ENCODE measurements around the gene MCOLN1.
"Not testable (repeated sequence)": the region's sequence is repeated elsewhere in the genome, so short reads cannot be mapped to it uniquely, and the experiment has no call there.

MCOLN1 gene

DNA sequence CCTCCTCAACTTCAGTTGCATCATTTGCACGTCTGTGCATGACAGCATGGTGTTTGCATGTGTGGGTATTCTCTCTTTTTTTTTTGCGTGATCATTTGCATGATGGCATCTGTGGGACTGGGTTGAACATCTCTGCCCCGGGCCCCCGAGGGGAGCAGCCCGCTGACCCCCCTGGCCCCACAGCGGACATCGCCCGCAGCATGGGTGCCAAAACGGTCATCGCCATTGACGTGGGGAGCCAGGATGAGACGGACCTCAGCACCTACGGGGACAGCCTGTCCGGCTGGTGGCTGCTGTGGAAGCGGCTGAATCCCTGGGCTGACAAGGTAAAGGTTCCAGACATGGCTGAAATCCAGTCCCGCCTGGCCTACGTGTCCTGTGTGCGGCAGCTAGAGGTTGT is 36.2 kb downstream of the MCOLN1 start:
- H3K27ac ChIP-seq (ENCODE audit: low read length), result no peak overlapping the region
- H3K27me3 ChIP-seq (ENCODE audit: control insufficient read depth in 1 of 2, insufficient read depth in 2 of 2, low read length in 2 of 2), result no peaks in the 10 kb centered on the region
- H3K36me3 ChIP-seq (ENCODE audit: control insufficient read depth in 2 of 2, insufficient read depth in 2 of 2, low read length in 2 of 2), result peaks cover 36 to 42% of the 10 kb centered on the region in 2 donors
- no peaks in the 10 kb centered on the region for H3K9me3 ChIP-seq (ENCODE audit: control insufficient read depth in 2 of 2, low read length in 2 of 2)
- no peak overlapping the region for H3K4me3 ChIP-seq (ENCODE audit: low read length in 2 of 2)
- H3K9ac ChIP-seq (ENCODE audit: low read length in 2 of 2), result no peak overlapping the region
- no peaks in the 10 kb centered on the region for H3K4me1 ChIP-seq (ENCODE audit: control insufficient read depth, insufficient read depth, low read length)

DNA sequence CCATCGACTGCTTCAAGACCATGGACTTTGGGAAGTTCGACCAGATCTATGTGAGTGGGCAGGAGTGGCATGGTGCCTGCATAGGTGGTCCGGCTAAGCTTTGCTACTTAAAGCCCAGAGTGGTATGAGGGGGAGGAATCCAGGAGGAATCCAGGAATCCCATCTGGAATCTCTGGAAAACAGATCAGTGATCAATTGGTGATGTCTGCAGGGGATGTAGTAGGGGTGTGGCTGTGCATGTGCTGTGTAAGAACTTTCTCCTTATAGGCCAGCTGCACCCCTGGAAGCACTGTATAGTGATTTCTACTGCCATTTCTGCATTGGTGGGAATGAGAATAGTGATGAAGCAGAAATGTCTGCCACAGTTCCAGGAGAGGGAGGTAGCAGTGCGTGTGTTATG is 36.7 kb downstream of the MCOLN1 start:
- no peak overlapping the region for H3K9ac ChIP-seq (ENCODE audit: low read length in 2 of 2)
- H3K27ac ChIP-seq (ENCODE audit: low read length), result no peak overlapping the region
- no peaks in the 10 kb centered on the region for H3K4me1 ChIP-seq (ENCODE audit: control insufficient read depth, insufficient read depth, low read length)
- no peak overlapping the region for H3K4me3 ChIP-seq (ENCODE audit: low read length in 2 of 2)
- H3K36me3 ChIP-seq (ENCODE audit: control insufficient read depth in 2 of 2, insufficient read depth in 2 of 2, low read length in 2 of 2), result peaks cover 34 to 42% of the 10 kb centered on the region in 2 donors
- H3K27me3 ChIP-seq (ENCODE audit: control insufficient read depth in 1 of 2, insufficient read depth in 2 of 2, low read length in 2 of 2), result no peaks in the 10 kb centered on the region
- H3K9me3 ChIP-seq (ENCODE audit: control insufficient read depth in 2 of 2, low read length in 2 of 2), result no peaks in the 10 kb centered on the region

DNA sequence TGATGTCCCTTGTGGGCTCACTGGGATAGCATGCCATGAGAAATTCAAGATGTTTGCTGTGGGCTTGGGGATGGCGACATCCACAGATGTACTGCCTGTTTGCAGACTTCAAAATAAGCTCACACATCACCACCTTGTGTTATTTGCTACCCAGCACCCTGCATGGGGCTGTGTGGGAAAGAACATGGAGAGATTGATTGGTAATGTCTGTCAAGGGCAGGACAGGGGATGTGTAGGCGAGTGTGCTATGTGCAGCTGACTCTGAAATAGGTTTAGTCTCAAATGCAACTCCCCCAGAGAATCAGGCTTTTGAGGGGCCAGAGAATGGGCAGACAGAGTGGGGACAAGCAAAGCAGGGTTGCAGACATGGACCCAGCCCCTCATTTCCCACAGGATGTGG is 37.8 kb downstream of the MCOLN1 start:
- H3K27me3 ChIP-seq (ENCODE audit: control insufficient read depth in 1 of 2, insufficient read depth in 2 of 2, low read length in 2 of 2), result no peaks in the 10 kb centered on the region
- H3K36me3 ChIP-seq (ENCODE audit: control insufficient read depth in 2 of 2, insufficient read depth in 2 of 2, low read length in 2 of 2), result peaks cover 34 to 39% of the 10 kb centered on the region in 2 donors
- H3K4me3 ChIP-seq (ENCODE audit: low read length in 2 of 2), result no peak overlapping the region
- H3K27ac ChIP-seq (ENCODE audit: low read length), result no peak overlapping the region
- H3K9ac ChIP-seq (ENCODE audit: low read length in 2 of 2), result no peak overlapping the region
- no peaks in the 10 kb centered on the region for H3K9me3 ChIP-seq (ENCODE audit: control insufficient read depth in 2 of 2, low read length in 2 of 2)
- H3K4me1 ChIP-seq (ENCODE audit: control insufficient read depth, insufficient read depth, low read length), result no peaks in the 10 kb centered on the region

DNA sequence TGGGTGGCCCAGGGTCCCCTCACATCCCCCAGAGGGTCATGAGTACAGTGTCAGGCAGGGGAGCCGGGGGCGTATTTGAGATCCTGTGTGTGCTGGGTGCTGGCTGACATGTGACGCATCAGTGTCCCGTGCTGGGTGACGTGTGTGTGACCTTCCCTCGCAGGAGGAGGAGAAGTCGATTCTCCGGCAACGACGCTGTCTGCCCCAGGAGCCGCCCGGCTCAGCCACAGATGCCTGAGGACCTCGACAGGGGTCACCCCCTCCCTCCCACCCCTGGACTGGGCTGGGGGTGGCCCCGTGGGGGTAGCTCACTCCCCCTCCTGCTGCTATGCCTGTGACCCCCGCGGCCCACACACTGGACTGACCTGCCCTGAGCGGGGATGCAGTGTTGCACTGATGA is 38.9 kb downstream of the MCOLN1 start:
- no peaks in the 10 kb centered on the region for H3K9me3 ChIP-seq (ENCODE audit: control insufficient read depth in 2 of 2, low read length in 2 of 2)
- H3K4me3 ChIP-seq (ENCODE audit: low read length in 2 of 2), result no peak overlapping the region
- H3K27ac ChIP-seq (ENCODE audit: low read length), result no peak overlapping the region
- no peaks in the 10 kb centered on the region for H3K27me3 ChIP-seq (ENCODE audit: control insufficient read depth in 1 of 2, insufficient read depth in 2 of 2, low read length in 2 of 2)
- no peak overlapping the region for H3K9ac ChIP-seq (ENCODE audit: low read length in 2 of 2)
- H3K36me3 ChIP-seq (ENCODE audit: control insufficient read depth in 2 of 2, insufficient read depth in 2 of 2, low read length in 2 of 2), result peaks cover 33 to 35% of the 10 kb centered on the region in 2 donors
- H3K4me1 ChIP-seq (ENCODE audit: control insufficient read depth, insufficient read depth, low read length), result no peaks in the 10 kb centered on the region

DNA sequence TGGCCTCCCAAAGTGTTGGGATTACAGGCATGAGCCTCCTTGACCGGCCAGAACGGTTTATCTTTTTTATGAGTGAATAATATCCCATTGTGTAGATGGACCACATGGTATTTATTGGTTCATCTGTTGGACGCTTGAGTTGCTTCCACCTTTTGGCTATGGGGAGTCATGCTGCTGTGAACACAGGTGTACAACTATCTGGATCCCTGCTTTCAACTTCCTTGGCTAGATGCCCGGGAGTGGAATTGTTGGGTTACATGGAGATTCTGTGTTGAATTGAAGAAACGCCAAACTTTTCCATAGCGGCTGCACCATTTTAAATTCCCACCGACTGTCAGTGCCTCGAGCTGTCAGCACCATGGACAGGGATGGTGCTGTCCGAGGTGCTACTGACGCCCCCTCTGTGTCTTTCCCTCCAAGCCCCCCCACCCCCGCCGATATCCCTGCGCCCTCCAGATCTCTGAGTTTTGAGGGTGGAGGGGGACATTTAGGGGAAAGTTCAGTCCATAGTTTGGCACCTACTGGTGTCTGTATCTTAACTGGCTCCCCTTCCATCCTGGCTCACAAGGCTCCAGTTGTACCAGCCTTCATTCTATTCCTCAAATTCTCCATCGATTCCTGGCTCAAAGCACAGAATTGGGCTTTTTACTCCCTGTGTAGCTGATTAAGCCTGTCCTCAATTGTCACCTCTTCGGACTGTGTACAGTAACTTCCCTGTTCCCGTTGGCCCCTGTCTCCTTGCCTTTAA is 40.4 kb downstream of the MCOLN1 start:
- Histone ChIP-seq H3K36me3 (ENCODE audit: control insufficient read depth in 2 of 2, insufficient read depth in 2 of 2, low read length in 2 of 2) (peaks cover 21 to 22% of the 10 kb centered on the region in 2 donors), H3K27ac (ENCODE audit: low read length) (no peak overlapping the region), H3K9me3 (ENCODE audit: control insufficient read depth in 2 of 2, low read length in 2 of 2) (no peaks in the 10 kb centered on the region), H3K27me3 (ENCODE audit: control insufficient read depth in 1 of 2, insufficient read depth in 2 of 2, low read length in 2 of 2) (no peaks in the 10 kb centered on the region), H3K4me1 (ENCODE audit: control insufficient read depth, insufficient read depth, low read length) (no peaks in the 10 kb centered on the region), H3K4me3 (ENCODE audit: low read length in 2 of 2) (no peak overlapping the region), H3K9ac (ENCODE audit: low read length in 2 of 2) (no peak overlapping the region)

DNA sequence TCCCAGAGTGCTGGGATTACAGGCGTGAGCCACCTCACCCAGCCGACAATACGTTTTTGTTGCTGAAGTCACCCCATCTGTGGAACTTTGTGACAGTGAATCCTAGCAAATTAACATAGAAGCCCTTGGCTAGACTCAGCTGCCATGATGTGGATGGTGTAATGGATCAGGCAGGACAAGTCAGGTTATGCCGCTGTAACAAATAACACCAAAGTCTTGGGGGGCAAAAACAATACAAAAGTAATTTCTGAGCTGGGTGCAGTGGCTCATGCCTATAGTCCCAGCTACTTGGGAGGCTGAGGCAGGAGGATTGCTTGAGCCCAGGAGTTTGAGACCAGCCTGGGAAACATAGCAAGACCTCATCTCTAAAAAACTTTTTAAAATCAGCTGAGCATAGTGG is 42.4 kb downstream of the MCOLN1 start:
- H3K9ac ChIP-seq (ENCODE audit: low read length in 2 of 2), result no peak overlapping the region
- no peaks in the 10 kb centered on the region for H3K4me1 ChIP-seq (ENCODE audit: control insufficient read depth, insufficient read depth, low read length)
- peaks cover 6 to 10% of the 10 kb centered on the region in 2 donors for H3K36me3 ChIP-seq (ENCODE audit: control insufficient read depth in 2 of 2, insufficient read depth in 2 of 2, low read length in 2 of 2)
- H3K9me3 ChIP-seq (ENCODE audit: control insufficient read depth in 2 of 2, low read length in 2 of 2), result no peaks in the 10 kb centered on the region
- no peaks in the 10 kb centered on the region for H3K27me3 ChIP-seq (ENCODE audit: control insufficient read depth in 1 of 2, insufficient read depth in 2 of 2, low read length in 2 of 2)
- H3K27ac ChIP-seq (ENCODE audit: low read length), result no peak overlapping the region
- H3K4me3 ChIP-seq (ENCODE audit: low read length in 2 of 2), result no peak overlapping the region

DNA sequence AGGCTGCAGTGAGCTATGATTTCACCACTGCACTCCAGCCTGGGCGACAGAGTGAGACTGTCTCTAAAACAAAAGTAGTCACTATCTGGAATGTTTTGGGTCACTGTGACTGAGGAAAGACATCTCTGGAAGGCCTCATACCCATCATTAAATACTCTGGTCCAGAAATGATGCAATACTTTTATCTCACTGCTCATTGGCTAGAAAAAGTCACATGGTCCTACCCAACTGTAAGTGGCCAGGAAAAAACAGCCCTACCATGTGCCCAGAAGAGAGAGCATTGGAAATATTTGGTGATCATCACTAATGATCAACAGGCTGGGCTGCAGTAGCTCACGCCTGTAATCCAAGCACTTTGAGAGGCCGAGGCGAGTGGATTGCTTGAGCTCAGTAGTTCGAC is 42.9 kb downstream of the MCOLN1 start:
- no peaks in the 10 kb centered on the region for H3K27me3 ChIP-seq (ENCODE audit: control insufficient read depth in 1 of 2, insufficient read depth in 2 of 2, low read length in 2 of 2)
- no peaks in the 10 kb centered on the region for H3K9me3 ChIP-seq (ENCODE audit: control insufficient read depth in 2 of 2, low read length in 2 of 2)
- H3K36me3 ChIP-seq (ENCODE audit: control insufficient read depth in 2 of 2, insufficient read depth in 2 of 2, low read length in 2 of 2), result peaks cover 4 to 7% of the 10 kb centered on the region in 2 donors
- no peak overlapping the region for H3K9ac ChIP-seq (ENCODE audit: low read length in 2 of 2)
- no peak overlapping the region for H3K27ac ChIP-seq (ENCODE audit: low read length)
- no peak overlapping the region for H3K4me3 ChIP-seq (ENCODE audit: low read length in 2 of 2)
- H3K4me1 ChIP-seq (ENCODE audit: control insufficient read depth, insufficient read depth, low read length), result no peaks in the 10 kb centered on the region

DNA sequence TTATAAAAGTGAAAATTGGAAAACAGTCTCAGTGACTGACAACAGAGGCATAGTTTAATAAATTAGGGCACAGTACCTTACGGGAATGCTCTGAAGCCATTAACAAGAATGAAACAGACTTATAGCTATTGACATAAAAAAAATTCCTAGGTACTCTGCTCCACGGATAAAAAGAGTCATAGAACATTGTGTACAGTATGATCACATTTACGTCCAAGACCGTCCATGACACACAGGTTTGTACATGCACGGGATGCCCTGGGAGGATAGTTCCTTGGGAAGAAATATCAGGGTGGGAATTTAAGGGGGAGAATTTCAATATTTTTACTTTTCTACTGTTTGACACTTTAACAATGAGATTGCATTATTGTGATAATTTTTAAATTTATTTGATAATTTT is 48.3 kb downstream of the MCOLN1 start:
- Histone ChIP-seq H3K4me3 (ENCODE audit: low read length in 2 of 2) (no peak overlapping the region), H3K36me3 (ENCODE audit: control insufficient read depth in 2 of 2, insufficient read depth in 2 of 2, low read length in 2 of 2) (no peaks in the 10 kb centered on the region), H3K27me3 (ENCODE audit: control insufficient read depth in 1 of 2, insufficient read depth in 2 of 2, low read length in 2 of 2) (no peaks in the 10 kb centered on the region), H3K9ac (ENCODE audit: low read length in 2 of 2) (no peak overlapping the region), H3K27ac (ENCODE audit: low read length) (no peak overlapping the region), H3K4me1 (ENCODE audit: control insufficient read depth, insufficient read depth, low read length) (no peaks in the 10 kb centered on the region), H3K9me3 (ENCODE audit: control insufficient read depth in 2 of 2, low read length in 2 of 2) (no peaks in the 10 kb centered on the region)

DNA sequence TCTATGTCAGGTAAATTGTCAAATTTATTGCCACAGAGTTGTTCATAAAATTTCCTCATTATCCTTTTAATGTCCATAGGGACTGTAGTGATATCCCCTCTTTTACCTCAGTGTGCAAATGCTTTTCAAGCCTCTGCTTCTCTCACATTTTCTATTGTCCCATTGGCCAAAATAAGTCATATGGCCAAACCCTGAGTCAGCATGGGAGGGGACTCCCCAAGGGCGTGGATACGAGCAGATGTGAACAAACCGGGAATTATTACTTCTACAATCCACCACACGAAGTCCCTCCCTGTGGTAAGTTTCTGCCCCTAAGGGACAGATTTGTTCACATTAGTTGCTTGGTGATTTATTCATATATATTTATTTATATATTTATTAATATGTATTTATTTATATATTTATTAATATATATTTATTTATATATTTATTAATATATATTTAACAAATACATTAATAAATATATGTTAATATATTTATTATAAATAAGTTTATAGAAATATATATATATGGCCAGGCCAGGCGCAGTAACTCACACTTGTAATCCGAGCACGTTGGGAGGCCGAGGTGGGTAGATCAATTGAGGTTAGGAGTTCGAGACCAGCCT is 53.1 kb downstream of the MCOLN1 start:
- H3K9me3 ChIP-seq (ENCODE audit: control insufficient read depth in 2 of 2, low read length in 2 of 2), result no peaks in the 10 kb centered on the region
- no peaks in the 10 kb centered on the region for H3K4me1 ChIP-seq (ENCODE audit: control insufficient read depth, insufficient read depth, low read length)
- H3K27ac ChIP-seq (ENCODE audit: low read length), result no peak overlapping the region
- no peak overlapping the region for H3K9ac ChIP-seq (ENCODE audit: low read length in 2 of 2)
- no peaks in the 10 kb centered on the region for H3K27me3 ChIP-seq (ENCODE audit: control insufficient read depth in 1 of 2, insufficient read depth in 2 of 2, low read length in 2 of 2)
- H3K4me3 ChIP-seq (ENCODE audit: low read length in 2 of 2), result no peak overlapping the region
- no peaks in the 10 kb centered on the region for H3K36me3 ChIP-seq (ENCODE audit: control insufficient read depth in 2 of 2, insufficient read depth in 2 of 2, low read length in 2 of 2)

DNA sequence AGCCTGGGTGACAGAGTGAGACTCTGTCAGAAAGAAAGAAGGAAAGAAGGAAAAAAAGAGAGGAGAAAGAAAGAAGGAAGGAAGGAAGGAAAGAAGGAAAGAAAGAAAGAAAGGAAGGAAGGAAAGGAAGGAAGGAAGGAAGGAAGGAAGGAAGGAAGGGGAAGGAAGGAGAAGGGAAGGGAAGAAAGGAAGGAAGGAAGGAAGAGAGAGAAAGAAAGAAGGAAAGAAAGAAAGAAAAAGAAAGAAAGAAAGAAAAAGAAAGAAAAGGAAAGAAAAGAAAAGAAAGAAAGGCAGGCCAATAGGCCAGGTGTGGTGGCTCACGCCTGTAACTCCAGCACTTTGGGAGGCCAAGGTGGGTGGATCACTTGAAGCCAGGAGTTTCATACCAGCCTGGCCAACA is 55.0 kb downstream of the MCOLN1 start:
- H3K9me3 ChIP-seq (ENCODE audit: control insufficient read depth in 2 of 2, low read length in 2 of 2); H3K27me3 ChIP-seq (ENCODE audit: control insufficient read depth in 1 of 2, insufficient read depth in 2 of 2, low read length in 2 of 2); H3K36me3 ChIP-seq (ENCODE audit: control insufficient read depth in 2 of 2, insufficient read depth in 2 of 2, low read length in 2 of 2); H3K27ac ChIP-seq (ENCODE audit: low read length); H3K4me1 ChIP-seq (ENCODE audit: control insufficient read depth, insufficient read depth, low read length); H3K9ac ChIP-seq (ENCODE audit: low read length in 2 of 2); H3K4me3 ChIP-seq (ENCODE audit: low read length in 2 of 2): not testable (repeated sequence)

DNA sequence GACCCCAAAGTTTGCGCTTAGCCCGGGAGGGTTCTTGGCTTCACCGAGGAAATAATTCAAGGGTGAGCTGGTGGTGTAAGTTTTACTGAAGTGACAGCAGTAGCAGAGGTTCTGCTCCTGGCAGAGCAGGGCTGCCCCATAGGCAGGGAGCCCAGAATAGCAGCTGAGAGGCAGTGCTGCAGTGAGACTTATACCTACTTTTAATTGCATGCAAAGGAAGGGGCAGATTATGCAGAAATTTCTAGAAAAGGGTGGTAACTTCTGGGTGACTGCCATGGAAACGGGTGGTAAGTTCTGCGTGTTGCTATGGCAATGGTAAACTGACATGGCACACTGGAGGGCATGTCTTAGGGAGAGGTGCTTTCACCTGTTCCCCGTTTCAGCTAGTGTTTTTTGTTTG is 55.7 kb downstream of the MCOLN1 start:
- Histone ChIP-seq H3K27me3 (ENCODE audit: control insufficient read depth in 1 of 2, insufficient read depth in 2 of 2, low read length in 2 of 2) (no peaks in the 10 kb centered on the region), H3K4me1 (ENCODE audit: control insufficient read depth, insufficient read depth, low read length) (no peaks in the 10 kb centered on the region), H3K36me3 (ENCODE audit: control insufficient read depth in 2 of 2, insufficient read depth in 2 of 2, low read length in 2 of 2) (no peaks in the 10 kb centered on the region), H3K9me3 (ENCODE audit: control insufficient read depth in 2 of 2, low read length in 2 of 2) (no peaks in the 10 kb centered on the region), H3K27ac (ENCODE audit: low read length) (no peak overlapping the region), H3K9ac (ENCODE audit: low read length in 2 of 2) (no peak overlapping the region), H3K4me3 (ENCODE audit: low read length in 2 of 2) (no peak overlapping the region)
